Measurements from ENCODE around the gene ROPN1L.

GRCh38 chr5:10476878-10477277 is 35.2 kb downstream of the ROPN1L start:
- TF ChIP-seq CTCF (IDR thresholded peaks at IDR 0.05) (no peak), EZH2phosphoT487 (IDR thresholded peaks at IDR 0.05) (no peak), EZH2 (IDR thresholded peaks at IDR 0.05) (no peak)

All from neural progenitor cell (in vitro differentiated cells).